Measurements from ENCODE around the gene OR6Q1. TPM values are rescaled to one million over a fixed set of nuclear protein-coding genes. Genes with fewer than 3 reads are reported as not detected.
"Not testable (repeated sequence)": the region's sequence is repeated elsewhere in the genome, so short reads cannot be mapped to it uniquely, and the experiment has no call there.

Gene OR6Q1
- total RNA-seq: not detected in 2 replicates
- long read RNA-seq: 0 reads

- Mint-ChIP-seq H3K9me3 (no peaks in the 10 kb centered on the region), H3K4me3 (no peak within 1 kb of the TSS), H3K4me1 (no peaks in the 10 kb centered on the region), H3K36me3 (ENCODE audit: low read depth) (no peaks in the 10 kb centered on the region), H3K27me3 (ENCODE audit: low read depth) (peaks cover 3% of the 10 kb centered on the region), H3K27ac (ENCODE audit: unreplicated experiment) (no peak within 1 kb of the TSS)
- no peak for DNase-seq (ENCODE audit: low read depth, low spot score)
- TF ChIP-seq, protein P1, sequence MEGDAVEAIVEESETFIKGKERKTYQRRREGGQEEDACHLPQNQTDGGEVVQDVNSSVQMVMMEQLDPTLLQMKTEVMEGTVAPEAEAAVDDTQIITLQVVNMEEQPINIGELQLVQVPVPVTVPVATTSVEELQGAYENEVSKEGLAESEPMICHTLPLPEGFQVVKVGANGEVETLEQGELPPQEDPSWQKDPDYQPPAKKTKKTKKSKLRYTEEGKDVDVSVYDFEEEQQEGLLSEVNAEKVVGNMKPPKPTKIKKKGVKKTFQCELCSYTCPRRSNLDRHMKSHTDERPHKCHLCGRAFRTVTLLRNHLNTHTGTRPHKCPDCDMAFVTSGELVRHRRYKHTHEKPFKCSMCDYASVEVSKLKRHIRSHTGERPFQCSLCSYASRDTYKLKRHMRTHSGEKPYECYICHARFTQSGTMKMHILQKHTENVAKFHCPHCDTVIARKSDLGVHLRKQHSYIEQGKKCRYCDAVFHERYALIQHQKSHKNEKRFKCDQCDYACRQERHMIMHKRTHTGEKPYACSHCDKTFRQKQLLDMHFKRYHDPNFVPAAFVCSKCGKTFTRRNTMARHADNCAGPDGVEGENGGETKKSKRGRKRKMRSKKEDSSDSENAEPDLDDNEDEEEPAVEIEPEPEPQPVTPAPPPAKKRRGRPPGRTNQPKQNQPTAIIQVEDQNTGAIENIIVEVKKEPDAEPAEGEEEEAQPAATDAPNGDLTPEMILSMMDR (conservative IDR thresholded peaks at IDR 0.05): no peak
Observed at GRCh38 chr11:58030653-58031052, at the start of gene OR6Q1. TSS of gene OR6Q1 (plus strand) at chr11:58030953. CDS start at chr11:58030953, 0 bp downstream.

DNA sequence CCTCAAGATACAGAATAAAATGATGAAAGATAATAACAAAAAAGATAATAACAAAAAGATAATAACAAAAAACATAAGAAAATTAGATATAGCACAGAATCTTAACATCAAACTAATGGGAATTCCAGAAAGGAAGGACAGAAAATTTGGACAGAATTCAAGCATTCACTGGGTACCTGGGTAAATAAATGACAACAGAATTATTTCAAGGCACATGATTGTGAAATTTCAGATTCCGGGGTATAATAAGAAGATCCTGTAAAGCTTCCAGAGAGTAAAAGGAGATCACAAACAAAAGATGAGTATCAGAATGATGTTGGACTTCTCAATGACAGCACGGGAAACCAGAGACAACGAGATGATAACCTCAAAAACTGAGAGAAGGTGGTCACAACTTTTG lies 49.2 kb upstream of the OR6Q1 start:
- Mint-ChIP-seq H3K27ac (ENCODE audit: unreplicated experiment) (no peak overlapping the region), H3K9me3 (no peaks in the 10 kb centered on the region), H3K4me3 (no peak overlapping the region), H3K4me1 (peaks cover 19% of the 10 kb centered on the region), H3K27me3 (ENCODE audit: low read depth) (peaks cover 8% of the 10 kb centered on the region), H3K36me3 (ENCODE audit: low read depth) (no peaks in the 10 kb centered on the region)
- DNase-seq (ENCODE audit: low read depth, low spot score): no peak
- TF ChIP-seq, protein P1 (conservative IDR thresholded peaks at IDR 0.05): no peak

- H3K4me1 Mint-ChIP-seq: peaks cover 19% of the 10 kb centered on the region
- DNase-seq (ENCODE audit: low read depth, low spot score): no peak
- H3K9me3 Mint-ChIP-seq: no peaks in the 10 kb centered on the region
Observed at GRCh38 chr11:57982776-57983175, 48.0 kb upstream of the OR6Q1 start.

GRCh38 chr11:57983191-57983590 lies 47.6 kb upstream of the OR6Q1 start:
- H3K27ac Mint-ChIP-seq (ENCODE audit: unreplicated experiment): no peak overlapping the region
- H3K27me3 Mint-ChIP-seq (ENCODE audit: low read depth): peaks cover 12% of the 10 kb centered on the region
- TF ChIP-seq, protein P1 (conservative IDR thresholded peaks at IDR 0.05): no peak
- H3K4me1 Mint-ChIP-seq: peaks cover 19% of the 10 kb centered on the region
- H3K9me3 Mint-ChIP-seq: peaks cover 3% of the 10 kb centered on the region
- no peak for DNase-seq (ENCODE audit: low read depth, low spot score)
- H3K4me3 Mint-ChIP-seq: no peak overlapping the region
- no peaks in the 10 kb centered on the region for H3K36me3 Mint-ChIP-seq (ENCODE audit: low read depth)

More at GRCh38 chr11:57982776-57983175, 48.0 kb upstream of the OR6Q1 start:
- TF ChIP-seq, protein P1 (conservative IDR thresholded peaks at IDR 0.05): no peak
- Mint-ChIP-seq H3K27ac (ENCODE audit: unreplicated experiment) (no peak overlapping the region), H3K36me3 (ENCODE audit: low read depth) (no peaks in the 10 kb centered on the region), H3K27me3 (ENCODE audit: low read depth) (peaks cover 8% of the 10 kb centered on the region), H3K4me3 (no peak overlapping the region)

DNA sequence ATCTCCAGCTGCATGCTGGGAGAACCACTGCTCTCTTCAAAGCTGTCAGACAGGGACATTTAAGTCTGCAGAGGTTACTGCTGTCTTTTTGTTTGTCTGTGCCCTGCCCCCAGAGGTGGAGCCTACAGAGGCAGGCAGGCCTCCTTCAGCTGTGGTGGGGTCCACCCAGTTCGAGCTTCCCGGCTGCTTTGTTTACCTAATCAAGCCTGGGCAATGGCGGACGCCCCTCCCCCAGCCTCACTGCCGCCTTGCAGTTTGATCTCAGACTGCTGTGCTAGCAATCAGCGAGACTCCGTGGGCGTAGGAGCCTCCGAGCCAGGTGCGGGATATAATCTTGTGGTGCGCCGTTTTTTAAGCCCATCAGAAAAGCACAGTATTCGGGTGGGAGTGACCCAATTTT lies 31.2 kb upstream of the OR6Q1 start:
- not testable (repeated sequence) for H3K4me1 Mint-ChIP-seq; DNase-seq (ENCODE audit: low read depth, low spot score); H3K36me3 Mint-ChIP-seq (ENCODE audit: low read depth); H3K9me3 Mint-ChIP-seq; H3K27ac Mint-ChIP-seq (ENCODE audit: unreplicated experiment); H3K4me3 Mint-ChIP-seq; H3K27me3 Mint-ChIP-seq (ENCODE audit: low read depth)

GRCh38 chr11:58000021-58000420 lies 30.7 kb upstream of the OR6Q1 start:
- not testable (repeated sequence) for H3K27me3 Mint-ChIP-seq (ENCODE audit: low read depth); H3K9me3 Mint-ChIP-seq; H3K4me1 Mint-ChIP-seq; H3K4me3 Mint-ChIP-seq; H3K36me3 Mint-ChIP-seq (ENCODE audit: low read depth); DNase-seq (ENCODE audit: low read depth, low spot score)
- H3K27ac Mint-ChIP-seq (ENCODE audit: unreplicated experiment): peak overlapping the region; percentile 67

- H3K36me3 Mint-ChIP-seq (ENCODE audit: low read depth): no peaks in the 10 kb centered on the region
- H3K9me3 Mint-ChIP-seq: no peaks in the 10 kb centered on the region
- H3K4me3 Mint-ChIP-seq: no peak overlapping the region
- TF ChIP-seq, protein P1 (conservative IDR thresholded peaks at IDR 0.05): no peak
- peaks cover 4% of the 10 kb centered on the region for H3K4me1 Mint-ChIP-seq
- H3K27me3 Mint-ChIP-seq (ENCODE audit: low read depth): no peaks in the 10 kb centered on the region
- DNase-seq (ENCODE audit: low read depth, low spot score): no peak
- no peak overlapping the region for H3K27ac Mint-ChIP-seq (ENCODE audit: unreplicated experiment)
Observed at GRCh38 chr11:58000699-58001098, 30.1 kb upstream of the OR6Q1 start.

Measured in neural crest cell (in vitro differentiated cells).